Sigmoid colon (tissue), 7 donors: ENCODE results near the gene APBB1IP. TPM values are rescaled to one million over a fixed set of nuclear protein-coding genes. Genes with fewer than 3 reads are reported as not detected.
"Not testable (repeated sequence)": the region's sequence is repeated elsewhere in the genome, so short reads cannot be mapped to it uniquely, and the experiment has no call there.

ENCODE experiments used
- DNase-seq: peaks from one replicate; pipeline ENCODE4 v3.0.0-alpha.2; 2019
- H3K27ac ChIP-seq, 4 donors: fragments of 200-600 bp; sonication (generic); one replicate each; pipeline ENCODE4 v1.5.1; 2016 to 2019; ENCODE audit warnings: mild to moderate bottlenecking in 1 of 4
- H3K27me3 ChIP-seq, 3 donors: fragments of 200-600 bp; sonication (generic); one replicate each; pipeline ENCODE4 v1.5.1; 2019; ENCODE audit warnings: mild to moderate bottlenecking in 1 of 3
- H3K36me3 ChIP-seq, 4 donors: fragments of 200-600 bp; sonication (generic); one replicate each; pipeline ENCODE4 v1.5.1; 2016 to 2019
- H3K4me1 ChIP-seq, 4 donors: fragments of 200-600 bp; sonication (generic); one replicate each; pipeline ENCODE4 v1.5.1; 2017 to 2019
- H3K4me3 ChIP-seq, 4 donors: fragments of 200-600 bp; sonication (generic); one replicate each; pipeline ENCODE4 v1.5.1; 2017 to 2019; ENCODE audit warnings: mild to moderate bottlenecking in 2 of 4, moderate library complexity in 1 of 4
- H3K9me3 ChIP-seq, 4 donors: fragments of 200-600 bp in 3 of 4; sonication (generic) in 3 of 4; one replicate each; pipeline versions ENCODE4 v1.5.1 to v1.6.1; 2013 to 2019
- CTCF ChIP-seq, 4 experiments: fragments of 450-650 bp in 3 of 4; fragments of 200-600 bp in 1 of 4; IDR thresholded peaks; one replicate each; pipeline ENCODE4 v1.5.1; 2016 to 2019; ENCODE audit warnings: antibody characterized with exemption in 4 of 4, mild to moderate bottlenecking in 3 of 4, moderate library complexity in 2 of 4
- EP300 ChIP-seq, 4 donors: sonication (generic); formaldehyde crosslinking; IDR thresholded peaks; one replicate each; pipeline ENCODE4 v1.6.1; 2017; ENCODE audit warnings: antibody characterized with exemption in 4 of 4
- POLR2A ChIP-seq, 2 donors: fragments of 450-650 bp; IDR thresholded peaks; one replicate each; pipeline ENCODE4 v1.6.1; 2016; ENCODE audit warnings: antibody characterized with exemption in 2 of 2, mild to moderate bottlenecking in 2 of 2, moderate library complexity in 2 of 2
- POLR2AphosphoS5 ChIP-seq, 4 donors: sonication (generic); formaldehyde crosslinking; IDR thresholded peaks; one replicate each; pipeline ENCODE4 v1.6.1; 2017; ENCODE audit warnings: antibody characterized with exemption in 4 of 4
- WGBS, 2 donors: extraction: QIAGEN DNeasy Blood & Tissue Kit; methylation state at CpG; one replicate each; pipeline ENCODE4 v1.1.7; 2013; 5-methylcytosine and 5-hydroxymethylcytosine counted together
- intact Hi-C: fragments of 100-400 bp; cut with DNase I; formaldehyde crosslinking; loops from one replicate; pipeline ENCODE4 v1.15.1; 2023
- polyA plus RNA-seq, 3 donors: library from polyadenylated mRNA; stranded (reverse); fragments of 200-250 nt; gene quantifications; one replicate each; pipeline ENCODE4 v1.2.3, GENCODE V29; 2013
- total RNA-seq, 4 donors: library from RNA; depleted of rRNA; stranded (reverse); fragments of >200 nt; gene quantifications; one replicate each; pipeline ENCODE4 v1.1.0, GENCODE V29; 2016
- donor health status: healthy with polysubstance abuse.
- donor health status: Bipolar disorder and iron deficiency.
- donor health status: healthy.

Gene APBB1IP
- total and polyA plus RNA-seq, 7 donors: 1.4 to 11.4 (median 3.5) TPM

- Histone ChIP-seq H3K27ac (no peak overlapping the region), H3K9me3 (peaks cover 0 to 4% (median 0%) of the 10 kb centered on the region in 4 donors), H3K27me3 (peaks cover 0 to 67% (median 13%) of the 10 kb centered on the region in 3 donors), H3K36me3 (no peaks in the 10 kb centered on the region), H3K4me1 (peaks cover 0 to 7% (median 2%) of the 10 kb centered on the region in 4 donors), H3K4me3 (peak overlapping the region in 3 of 4 donors; percentile 34 to 46 (median 44))
- TF ChIP-seq EP300 (IDR thresholded peaks at IDR 0.05): no peak
- DNase-seq: no peak
- WGBS, 2 donors: 18 to 54% methylated on average over 64 of the region's 64 CpGs
- intact Hi-C loops: no loop called here
Observed at GRCh38 chr10:26566525-26567350, 128.6 kb downstream of the APBB1IP start.

GRCh38 chr10:26567351-26567721, 129.2 kb downstream of the APBB1IP start:
- H3K27ac ChIP-seq: no peak overlapping the region
- WGBS, 2 donors: 12 to 54% methylated on average over 10 of the region's 10 CpGs
- H3K9me3 ChIP-seq: peaks cover 0 to 4% (median 0%) of the 10 kb centered on the region in 4 donors
- peaks cover 0 to 7% (median 2%) of the 10 kb centered on the region in 4 donors for H3K4me1 ChIP-seq
- peaks cover 0 to 64% (median 13%) of the 10 kb centered on the region in 3 donors for H3K27me3 ChIP-seq
- peak overlapping the region in 3 of 4 donors; percentile 34 to 46 (median 44) for H3K4me3 ChIP-seq
- intact Hi-C loops: no loop called here
- TF ChIP-seq CTCF (IDR thresholded peaks at IDR 0.05): no peak
- TF ChIP-seq EP300 (IDR thresholded peaks at IDR 0.05): no peak
- no peak for TF ChIP-seq POLR2AphosphoS5 (IDR thresholded peaks at IDR 0.05)
- TF ChIP-seq POLR2A (IDR thresholded peaks at IDR 0.05): no peak
- no peak for DNase-seq
- H3K36me3 ChIP-seq: no peaks in the 10 kb centered on the region

- peaks cover 0 to 4% (median 0%) of the 10 kb centered on the region in 4 donors for H3K9me3 ChIP-seq
- no peak overlapping the region for H3K4me3 ChIP-seq
- WGBS, 2 donors: 70 to 85% methylated on average over 1 of the region's 1 CpG
- H3K4me1 ChIP-seq: peaks cover 0 to 7% (median 2%) of the 10 kb centered on the region in 4 donors
- no peaks in the 10 kb centered on the region for H3K36me3 ChIP-seq
- DNase-seq: no peak
- intact Hi-C loops: no loop called here
- no peak overlapping the region for H3K27ac ChIP-seq
- peaks cover 0 to 39% (median 4%) of the 10 kb centered on the region in 3 donors for H3K27me3 ChIP-seq
- TF ChIP-seq EP300 (IDR thresholded peaks at IDR 0.05) (no peak), POLR2A (IDR thresholded peaks at IDR 0.05) (no peak), CTCF (IDR thresholded peaks at IDR 0.05) (no peak), POLR2AphosphoS5 (IDR thresholded peaks at IDR 0.05) (no peak)
Observed at GRCh38 chr10:26571655-26572054, 133.5 kb downstream of the APBB1IP start.

- Histone ChIP-seq H3K36me3 (no peaks in the 10 kb centered on the region), H3K9me3 (peaks cover 0 to 4% (median 0%) of the 10 kb centered on the region in 4 donors), H3K27me3 (peaks cover 0 to 20% (median 0%) of the 10 kb centered on the region in 3 donors), H3K27ac (no peak overlapping the region), H3K4me3 (no peak overlapping the region), H3K4me1 (no peaks in the 10 kb centered on the region)
- intact Hi-C loops: no loop called here
- TF ChIP-seq CTCF (IDR thresholded peaks at IDR 0.05) (no peak), POLR2A (IDR thresholded peaks at IDR 0.05) (no peak), POLR2AphosphoS5 (IDR thresholded peaks at IDR 0.05) (no peak), EP300 (IDR thresholded peaks at IDR 0.05) (no peak)
- DNase-seq: no peak
- WGBS, 2 donors: 8 to 42% methylated on average over 2 of the region's 2 CpGs
Observed at GRCh38 chr10:26573674-26574073, 135.5 kb downstream of the APBB1IP start.

GRCh38 chr10:26574783-26575182, 136.6 kb downstream of the APBB1IP start:
- H3K27me3 ChIP-seq: peaks cover 0 to 9% (median 0%) of the 10 kb centered on the region in 3 donors
- no peaks in the 10 kb centered on the region for H3K36me3 ChIP-seq
- WGBS, 2 donors: 59 to 74% methylated on average over 4 of the region's 4 CpGs
- peaks cover 0 to 4% (median 0%) of the 10 kb centered on the region in 4 donors for H3K9me3 ChIP-seq
- no peak for DNase-seq
- intact Hi-C loops: no loop called here
- no peak for TF ChIP-seq EP300 (IDR thresholded peaks at IDR 0.05)
- TF ChIP-seq POLR2AphosphoS5 (IDR thresholded peaks at IDR 0.05): no peak
- TF ChIP-seq CTCF (IDR thresholded peaks at IDR 0.05): no peak
- TF ChIP-seq POLR2A (IDR thresholded peaks at IDR 0.05): no peak
- no peak overlapping the region for H3K4me3 ChIP-seq
- no peak overlapping the region for H3K27ac ChIP-seq
- H3K4me1 ChIP-seq: no peaks in the 10 kb centered on the region

- H3K4me3 ChIP-seq, H3K27ac ChIP-seq, H3K9me3 ChIP-seq, H3K27me3 ChIP-seq, DNase-seq, intact Hi-C loops, H3K36me3 ChIP-seq, H3K4me1 ChIP-seq: not testable (repeated sequence)
- WGBS, 2 donors: 81 to 83% methylated on average over 6 of the region's 6 CpGs
Observed at GRCh38 chr10:26578371-26578770, 140.2 kb downstream of the APBB1IP start.
